Right renal pelvis (tissue), 4 donors: ENCODE results near the gene RASGRP1. TPM values are rescaled to one million over a fixed set of nuclear protein-coding genes. Genes with fewer than 3 reads are reported as not detected.

Experiments
- DNase-seq, 4 donors: peaks; one replicate each; pipeline ENCODE4 v3.0.0-alpha.2; 2013; ENCODE audit warnings: low read depth in 4 of 4, low spot score in 3 of 4, missing footprints in 1 of 4
- polyA plus RNA-seq, 4 donors: library from polyadenylated mRNA; unstranded; fragments of 120-200 nt; gene quantifications; one replicate each; pipeline ENCODE4 v1.2.1, GENCODE V29; 2013; ENCODE audit not compliant: insufficient read length in 4 of 4

The RASGRP1 gene
- polyA plus RNA-seq, 4 donors, result 11.0 to 15.5 (median 13.8) TPM

DNA sequence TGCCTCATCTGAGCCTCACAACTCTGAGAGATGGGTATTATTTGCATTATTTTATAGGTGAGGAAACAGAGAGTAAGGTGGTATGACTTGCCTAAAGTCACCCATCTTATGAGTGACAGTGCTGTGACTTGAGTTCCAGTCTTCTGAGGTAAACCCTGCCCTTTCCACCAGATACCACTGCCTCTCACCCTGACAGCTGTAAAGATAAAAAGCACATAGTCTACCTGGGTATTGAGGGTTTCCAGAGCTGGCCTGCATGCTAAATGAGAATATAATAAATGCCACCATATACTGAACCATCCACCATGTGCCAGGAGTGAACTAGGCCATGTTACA, 25.6 kb downstream of the RASGRP1 start:
- no peak for DNase-seq

DNA sequence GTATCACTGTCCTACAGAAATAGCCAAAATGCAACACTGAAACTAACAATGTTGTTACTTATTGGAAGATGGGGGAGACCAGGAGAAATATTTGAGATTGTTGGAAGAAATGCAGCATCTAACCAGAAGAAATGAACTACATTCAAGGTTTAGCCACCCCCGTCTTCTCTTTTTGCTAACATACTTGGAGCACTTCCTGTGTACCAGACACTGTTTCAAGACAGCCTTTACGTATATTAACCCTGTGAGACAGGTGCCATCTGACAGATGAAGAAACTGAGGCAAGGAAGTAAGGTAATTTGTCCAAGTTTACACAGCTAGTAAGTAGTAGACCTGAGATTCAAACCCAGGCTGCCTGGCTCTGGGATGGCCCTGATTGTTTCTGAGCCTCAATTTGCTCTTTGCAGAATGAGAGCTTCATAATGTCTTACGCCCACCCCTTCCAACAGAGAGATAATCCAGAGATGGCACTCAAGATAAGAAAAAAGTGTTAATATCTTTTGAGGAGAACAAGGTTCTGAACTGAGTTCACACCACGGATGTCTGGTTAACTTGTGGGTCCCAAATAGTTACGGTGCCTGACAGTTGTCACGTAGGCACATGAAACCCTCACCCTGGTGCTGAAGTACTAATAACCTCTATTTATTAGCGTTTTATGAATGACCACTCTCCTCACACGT, 26.1 kb downstream of the RASGRP1 start:
- DNase-seq, result no peak

DNA sequence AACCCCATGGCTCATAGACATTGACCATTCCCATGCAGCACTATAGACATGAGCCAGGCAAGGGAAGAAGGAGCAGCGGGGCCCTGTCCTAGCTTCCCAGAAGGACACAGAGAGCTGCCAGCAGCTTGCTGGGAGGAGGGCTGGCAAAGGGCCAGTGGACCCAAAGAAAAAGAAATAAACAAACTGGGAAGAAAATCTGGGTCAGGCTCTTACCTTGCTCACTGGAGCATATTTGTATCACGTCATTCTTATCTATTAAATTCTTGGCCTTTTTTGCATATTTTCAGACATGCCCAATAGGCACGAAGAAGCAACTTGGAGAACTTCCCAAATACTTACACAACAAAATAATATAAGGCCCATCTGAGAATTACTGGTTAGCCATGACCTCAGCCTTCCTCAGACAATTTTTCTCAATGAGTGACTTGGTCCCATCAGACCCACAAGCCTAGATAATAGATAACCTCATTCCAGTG, 28.4 kb downstream of the RASGRP1 start:
- DNase-seq, result no peak

DNA sequence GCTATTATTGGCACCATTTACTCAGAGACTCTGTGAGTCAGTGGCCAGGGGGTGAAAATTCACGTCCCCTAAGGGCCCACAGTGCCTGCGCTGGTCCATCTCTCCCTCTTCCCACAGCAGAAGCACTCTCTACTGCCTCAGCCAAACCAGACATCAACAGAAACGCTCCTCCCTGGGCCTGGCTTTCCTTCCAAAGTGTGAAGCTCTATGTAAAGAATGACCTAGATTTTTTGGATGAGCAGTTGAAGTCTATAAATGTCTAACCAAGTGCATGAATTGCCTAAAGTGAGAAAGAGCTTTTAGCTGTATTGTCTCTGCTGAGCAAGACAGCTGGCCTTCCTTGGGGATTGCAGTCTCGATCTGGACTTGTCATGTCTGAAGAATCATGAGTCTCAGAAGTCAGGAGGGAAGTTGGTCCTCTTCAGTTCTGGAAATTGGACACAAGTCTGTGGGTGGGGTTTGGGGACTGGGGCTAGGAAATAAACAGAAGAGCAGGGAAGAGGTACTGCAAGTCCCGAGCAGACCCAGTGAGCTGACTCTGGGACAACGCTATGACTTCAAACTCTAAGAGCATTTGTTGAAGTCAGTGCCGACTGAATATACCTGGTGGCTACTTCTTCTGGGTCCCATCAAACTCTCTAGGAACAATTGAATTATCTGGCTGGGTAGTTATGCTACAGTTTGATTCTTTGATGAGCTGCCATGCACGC, 29.0 kb downstream of the RASGRP1 start:
- DNase-seq, result no peak

DNA sequence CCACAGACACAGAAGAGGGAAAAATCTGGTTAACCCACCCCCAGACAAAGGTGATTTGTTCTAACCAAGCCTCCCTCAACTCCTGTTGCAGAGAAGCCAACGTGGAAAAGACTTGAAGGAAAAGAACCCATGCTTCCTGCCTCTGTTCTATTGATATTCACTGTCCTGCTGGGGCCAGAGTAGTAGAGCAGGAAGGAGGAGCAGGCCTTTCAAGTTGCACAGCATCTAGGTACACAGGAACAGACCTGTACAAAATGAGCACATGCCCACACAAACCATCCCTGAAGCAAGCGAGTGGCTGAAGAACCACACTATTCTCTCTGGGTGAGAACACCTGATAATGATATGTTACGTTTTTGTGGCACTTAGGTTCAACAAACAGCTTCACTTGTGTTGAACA, 29.9 kb downstream of the RASGRP1 start:
- DNase-seq, result no peak

DNA sequence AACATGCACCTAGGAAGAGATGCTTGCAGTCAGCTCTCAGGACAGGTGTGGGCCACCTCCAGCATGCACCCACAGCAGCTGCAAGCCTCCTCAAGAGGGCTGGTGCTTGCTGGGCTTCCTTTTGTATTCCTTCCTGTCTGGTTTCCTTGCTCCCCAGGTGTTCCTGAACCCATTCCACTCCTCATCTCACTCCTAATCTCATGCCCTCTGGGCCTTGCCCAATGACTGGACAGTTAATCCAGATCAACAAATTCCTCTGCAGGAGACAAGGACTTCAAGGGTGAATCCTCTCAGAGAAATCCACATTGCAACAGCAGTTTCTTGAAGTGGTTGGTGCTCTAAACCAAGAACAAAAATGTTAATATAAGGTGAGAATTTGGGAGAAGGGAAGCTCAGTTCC, 30.7 kb downstream of the RASGRP1 start:
- DNase-seq, result no peak

DNA sequence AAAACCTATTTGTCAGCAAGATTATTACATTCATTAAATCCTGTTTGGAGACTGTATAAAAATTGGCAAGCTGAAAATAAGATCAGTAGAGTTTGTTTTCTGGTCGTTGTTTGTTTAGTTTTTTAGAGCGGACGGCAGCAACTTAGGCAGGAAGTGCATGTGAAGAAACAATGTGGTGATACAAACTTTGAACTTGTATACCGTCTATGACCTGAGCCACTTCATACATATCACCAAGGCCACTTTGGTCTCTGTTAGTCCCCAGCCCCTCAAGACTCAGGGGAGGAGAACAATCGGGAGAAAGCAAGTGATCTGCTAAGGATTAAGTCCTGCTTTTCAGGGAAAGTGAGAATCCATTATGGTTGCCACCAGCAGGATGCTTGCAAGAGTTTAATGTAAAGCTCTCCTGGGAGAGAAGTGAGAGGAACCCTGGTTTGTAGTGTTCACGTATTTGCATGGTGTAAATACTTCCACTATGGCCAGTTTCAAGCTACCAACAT, 31.1 kb downstream of the RASGRP1 start:
- DNase-seq, result no peak

DNA sequence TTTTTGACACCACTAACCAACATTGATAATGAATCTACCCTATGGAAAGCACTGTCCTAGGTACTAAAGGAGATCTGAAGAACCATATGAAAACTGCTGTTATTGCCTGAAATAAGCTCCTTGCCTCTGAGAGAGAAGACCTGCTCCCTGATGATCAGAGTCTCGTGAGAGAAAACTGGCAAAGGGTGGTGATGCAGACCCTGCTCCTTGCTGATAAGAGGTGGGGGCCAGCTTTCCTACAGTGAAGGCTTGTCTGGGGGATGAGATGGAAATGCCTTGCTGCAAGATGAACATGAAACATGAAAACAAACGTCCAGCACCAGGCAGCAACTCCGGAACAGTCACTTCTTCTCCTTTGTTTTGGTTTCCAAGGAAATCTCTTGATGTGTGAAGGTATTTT, 31.9 kb downstream of the RASGRP1 start:
- DNase-seq, result no peak

DNA sequence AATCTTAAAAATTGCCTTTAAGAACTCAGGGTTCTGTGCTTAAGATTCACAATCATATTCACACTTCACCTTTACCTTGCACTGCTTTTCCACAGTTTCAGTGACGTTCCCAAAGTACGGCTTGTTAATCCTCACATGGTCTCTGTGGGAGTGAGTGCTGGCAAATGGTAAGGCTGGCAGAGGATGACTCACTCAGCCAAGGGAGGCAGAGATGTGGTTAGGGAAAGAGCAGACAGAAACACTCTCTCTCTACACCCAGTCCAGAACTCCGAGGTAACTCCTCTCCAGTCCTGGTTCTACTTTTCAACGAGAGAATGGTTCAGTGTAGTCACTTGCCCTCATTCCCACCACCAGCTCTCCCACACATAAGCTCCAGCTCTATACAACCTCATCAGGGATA, 33.1 kb downstream of the RASGRP1 start:
- no peak for DNase-seq

DNA sequence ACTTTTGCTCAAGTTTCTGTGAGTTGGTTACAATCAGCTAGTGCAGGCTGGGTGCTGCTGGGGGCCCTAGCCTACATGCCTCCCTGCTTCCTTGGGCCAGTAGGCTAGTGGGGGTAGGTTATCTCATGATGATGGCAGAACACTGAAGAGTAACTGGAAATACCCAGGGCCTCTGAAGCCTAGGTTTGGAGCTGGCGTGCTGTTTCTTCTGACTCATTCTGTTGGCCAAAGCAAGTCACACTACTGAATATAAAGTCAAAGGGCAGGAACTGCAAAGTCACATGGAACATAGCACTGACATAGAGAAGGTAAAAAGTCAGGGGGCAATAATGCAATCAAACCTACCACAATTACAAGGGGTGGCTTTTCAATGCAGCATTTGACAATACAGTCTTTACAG, 34.5 kb downstream of the RASGRP1 start:
- no peak for DNase-seq

DNA sequence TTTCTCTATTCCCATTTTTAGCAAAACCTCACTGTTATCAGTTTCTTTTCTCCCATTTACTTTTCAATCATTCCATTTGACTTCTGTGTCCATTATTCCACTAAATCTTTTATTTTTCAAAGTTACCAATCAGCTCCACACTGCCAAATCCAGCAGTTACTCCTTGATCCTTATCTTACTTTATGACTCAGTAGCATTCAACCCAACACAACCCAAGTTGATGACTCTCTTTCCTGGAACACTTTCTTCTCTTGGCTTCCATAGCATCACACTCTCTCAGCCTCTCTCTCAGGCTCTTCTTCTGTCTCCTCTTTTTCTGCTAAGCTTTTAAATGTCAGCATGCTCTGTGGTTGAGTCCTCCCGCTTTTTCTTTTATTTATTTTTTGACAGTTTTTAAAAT, 36.3 kb downstream of the RASGRP1 start:
- DNase-seq, result no peak

DNA sequence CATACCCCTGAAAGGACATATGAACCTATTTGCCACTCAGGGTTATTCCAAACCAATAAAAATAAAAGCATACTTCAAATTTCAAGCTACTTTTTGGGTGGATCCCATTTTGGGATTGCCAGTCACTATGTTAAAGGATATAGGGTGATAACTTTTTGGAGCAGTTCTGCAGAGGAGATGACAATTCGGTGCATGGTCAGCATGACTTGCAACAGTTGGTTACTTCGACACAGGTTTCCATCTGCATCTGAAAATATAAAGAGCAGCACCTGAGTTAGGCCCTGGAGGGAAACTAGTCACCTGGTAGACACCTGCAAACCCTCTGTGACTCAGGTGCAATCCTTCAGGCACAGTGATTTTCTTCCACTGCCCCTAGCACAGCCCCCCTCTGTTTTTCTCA, 38.5 kb downstream of the RASGRP1 start:
- DNase-seq, result no peak

DNA sequence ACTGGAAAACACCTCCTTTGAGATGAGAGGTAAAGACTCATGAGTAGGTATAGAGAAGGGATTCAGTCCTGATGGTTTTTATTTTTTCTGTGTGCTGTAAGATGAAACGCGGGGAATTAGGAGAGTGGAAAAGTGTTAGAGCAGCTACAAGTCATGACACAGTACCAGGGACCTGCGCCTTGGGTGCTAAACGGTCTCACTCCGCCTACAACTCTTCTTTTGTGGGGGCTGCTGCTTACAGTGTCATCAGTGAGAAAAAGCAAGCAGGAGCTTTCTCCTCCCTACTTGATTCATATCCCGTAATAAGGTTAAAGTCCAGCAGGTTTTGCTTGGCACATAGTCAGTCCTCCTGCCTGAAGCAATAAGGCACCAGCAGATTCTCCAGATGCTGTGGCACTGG, 39.1 kb downstream of the RASGRP1 start:
- DNase-seq, result no peak

DNA sequence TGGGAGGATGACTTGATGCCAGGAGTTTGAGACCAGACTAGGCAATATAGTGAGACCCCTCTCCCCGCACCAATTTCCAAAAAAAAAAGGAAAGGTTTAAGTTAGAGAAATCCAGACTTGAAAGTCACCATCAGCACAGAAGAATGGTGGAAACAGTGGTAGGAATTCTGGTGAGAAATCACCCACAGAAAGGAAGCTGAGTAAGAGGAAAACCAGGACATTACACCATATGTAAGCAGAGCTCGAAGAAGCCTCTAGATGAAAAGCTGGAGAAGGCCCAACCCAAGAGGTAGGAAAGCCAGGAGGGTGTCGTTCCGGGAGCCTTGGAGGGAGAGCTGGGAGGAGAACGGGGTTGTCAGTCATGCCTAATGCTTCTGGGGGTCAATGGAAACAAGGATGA, 40.5 kb downstream of the RASGRP1 start:
- DNase-seq, result no peak

DNA sequence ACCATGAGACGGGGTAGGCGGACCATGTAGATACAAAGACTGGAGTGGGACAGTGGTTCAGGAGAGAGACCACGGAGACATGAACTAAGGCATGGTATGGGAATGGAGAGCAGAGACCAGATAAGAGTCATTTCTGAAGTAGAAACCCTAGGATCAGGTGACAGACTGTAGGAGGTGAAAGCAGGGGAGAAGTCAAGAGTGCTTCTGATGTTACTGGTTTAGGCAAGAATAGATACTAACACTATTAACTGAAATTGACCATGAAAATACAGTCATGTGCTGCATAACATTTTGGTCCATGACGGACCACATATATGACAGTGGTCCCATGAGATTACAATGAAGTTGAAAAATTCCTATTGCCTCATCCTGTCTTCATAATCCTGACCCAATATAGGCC, 41.7 kb downstream of the RASGRP1 start:
- no peak for DNase-seq

DNA sequence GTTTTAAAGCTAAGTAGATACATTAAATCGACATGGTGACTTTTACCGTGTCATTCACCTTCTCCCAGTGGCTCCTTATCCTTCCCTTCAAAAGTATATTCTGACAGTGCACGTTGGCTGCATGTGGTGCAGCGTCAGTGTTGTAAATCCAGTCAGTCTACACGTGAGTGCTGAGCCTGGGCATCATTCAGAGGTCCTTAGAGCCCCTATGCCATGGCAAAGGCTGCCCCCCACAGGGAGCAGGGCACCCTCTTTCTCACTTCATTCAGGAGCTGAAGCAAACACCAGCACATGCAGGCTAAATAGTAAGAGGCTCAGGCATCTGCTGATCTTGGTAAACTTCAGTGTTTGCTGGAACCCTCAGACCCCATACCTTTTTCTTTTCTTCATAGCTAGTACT, 43.3 kb downstream of the RASGRP1 start:
- DNase-seq, result no peak

DNA sequence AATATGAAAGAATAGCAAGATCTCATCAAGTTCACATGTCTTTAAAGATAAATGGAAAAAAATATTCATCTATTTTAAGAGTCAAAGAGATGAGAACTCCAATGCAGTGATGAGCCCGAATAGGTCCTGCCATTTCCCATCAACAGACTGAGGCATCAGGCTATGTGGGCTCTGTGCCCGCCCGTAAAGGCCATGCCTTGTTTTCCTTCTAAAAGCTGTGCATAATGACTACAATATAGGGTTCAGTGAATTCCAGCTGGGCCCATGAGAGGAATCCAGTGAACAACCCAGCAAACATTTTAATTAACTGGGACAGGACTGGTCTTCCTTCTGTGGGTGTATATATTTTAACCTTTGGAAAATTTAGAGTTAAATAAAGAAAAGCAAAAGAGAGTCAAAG, 44.6 kb downstream of the RASGRP1 start:
- no peak for DNase-seq

DNA sequence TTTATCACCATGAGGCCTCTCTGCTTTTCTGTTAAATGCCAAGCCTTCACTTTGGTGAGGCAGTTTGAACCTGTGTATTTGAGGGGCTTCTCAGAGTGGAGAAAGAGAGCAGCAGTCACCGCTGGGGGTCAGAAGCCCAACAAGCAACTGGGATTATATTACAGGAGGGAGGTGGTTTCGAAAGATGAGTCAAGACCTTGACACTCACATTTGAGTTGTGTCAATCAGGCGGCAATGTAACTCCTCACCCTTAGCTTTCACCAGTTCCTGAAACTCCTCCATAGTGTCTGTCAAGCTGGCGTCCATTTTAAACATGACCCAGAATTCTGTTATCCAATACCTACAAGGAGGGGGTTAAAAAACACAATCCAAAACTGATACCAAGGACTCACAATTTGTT, 46.5 kb downstream of the RASGRP1 start:
- no peak for DNase-seq

DNA sequence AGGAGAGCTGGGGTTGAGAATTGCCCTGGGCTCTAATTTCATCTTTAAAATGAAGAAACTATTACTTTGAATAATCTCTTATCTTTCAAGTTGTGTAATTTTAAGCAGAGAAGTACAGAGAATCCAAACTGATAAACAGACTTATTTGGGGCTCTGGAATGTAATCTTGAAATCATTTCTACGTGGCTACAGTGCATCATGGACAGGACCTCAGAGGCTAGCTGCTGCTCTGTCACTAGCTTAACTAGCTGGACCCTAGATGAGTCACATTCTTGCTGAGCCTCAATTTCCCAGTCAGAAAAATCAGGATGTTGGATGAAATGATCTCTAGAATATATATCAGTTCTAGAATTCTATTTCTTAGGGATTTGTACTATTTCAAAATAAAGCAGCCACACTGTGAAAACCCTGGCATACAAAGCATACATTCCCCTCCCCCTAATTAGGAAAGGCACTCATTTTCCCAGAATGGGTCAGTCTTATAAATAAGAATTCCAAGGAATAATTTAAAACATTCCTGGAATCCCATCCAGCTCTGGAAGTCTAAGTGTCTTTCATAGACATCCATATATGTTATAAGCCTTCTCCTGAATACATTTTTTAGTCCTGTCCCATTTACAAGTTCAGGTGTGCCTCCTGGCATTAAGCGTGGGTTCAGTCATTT, 47.2 kb downstream of the RASGRP1 start:
- no peak for DNase-seq

DNA sequence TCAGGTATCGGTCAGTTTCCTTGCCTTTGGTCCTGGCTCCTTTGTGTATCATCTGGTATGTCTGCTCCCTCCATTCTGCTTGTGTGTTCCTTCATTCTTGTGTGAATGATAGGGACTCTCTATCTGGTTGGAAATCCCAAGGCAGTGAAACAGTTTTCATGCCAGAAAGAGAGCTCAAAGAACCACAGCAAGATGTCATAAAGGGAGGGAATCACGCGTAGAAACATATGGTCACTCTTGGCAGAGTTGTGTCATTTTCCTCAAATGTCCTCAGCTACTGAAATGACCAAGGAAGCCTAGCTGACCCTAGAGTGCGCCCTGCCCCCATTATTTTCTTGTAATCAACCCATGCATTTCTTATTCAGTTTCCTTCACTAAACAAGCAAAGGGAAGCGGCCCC, 48.0 kb downstream of the RASGRP1 start:
- no peak for DNase-seq

DNA sequence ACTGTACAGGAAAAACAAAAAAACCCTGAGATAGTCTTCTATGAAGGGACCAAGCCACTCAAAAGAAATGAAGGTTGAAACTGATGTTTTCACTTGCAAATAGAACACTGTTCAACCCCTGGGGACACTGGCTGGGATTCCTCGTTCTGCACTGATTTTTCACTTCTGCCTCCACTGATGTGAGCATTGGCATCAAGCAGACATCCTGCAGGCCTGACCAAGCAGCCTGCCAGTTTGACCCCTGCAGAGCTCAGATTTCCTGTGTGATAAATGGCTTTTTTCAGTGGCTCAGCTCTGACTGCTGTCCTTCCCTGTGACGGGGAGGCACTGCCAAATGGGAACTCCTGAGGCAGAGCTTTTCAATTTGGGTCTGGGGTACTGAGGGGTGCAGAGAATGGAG, 50.0 kb downstream of the RASGRP1 start:
- DNase-seq, result peak in 2 of 4 donors; percentile 20 to 23

DNA sequence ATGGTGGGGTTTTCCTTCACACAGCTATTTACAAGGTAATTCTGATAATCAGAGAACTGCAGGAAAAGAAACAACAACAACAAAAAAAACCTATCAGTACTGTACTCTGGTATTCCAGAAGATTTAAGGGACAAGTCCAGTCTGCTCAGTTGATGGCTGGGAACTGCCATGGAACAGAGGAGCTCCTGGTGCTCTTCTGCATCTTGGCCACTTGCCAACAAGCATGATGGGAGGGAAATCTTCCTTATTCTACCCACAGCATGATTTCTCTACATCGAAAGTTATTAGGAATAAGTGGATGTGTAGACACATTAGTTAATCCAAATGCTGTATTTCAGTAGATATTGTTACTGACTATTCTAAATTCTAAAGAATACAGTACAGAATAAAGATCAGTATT, 51.7 kb downstream of the RASGRP1 start:
- no peak for DNase-seq
